Placental epithelial cell (primary cell): Measurements from ENCODE around the gene GFM1. TPM values are rescaled to one million over a fixed set of nuclear protein-coding genes. Genes with fewer than 3 reads are reported as not detected.

ENCODE experiments used
- small RNA-seq: library from RNA; depleted of rRNA; stranded (forward); fragments of <200 nt; gene quantifications from one replicate; pipeline ENCODE3, GENCODE V24; 2012
- total RNA-seq: library from RNA; depleted of rRNA; stranded (reverse); fragments of >200 nt; gene quantifications from 2 replicates; pipeline ENCODE4 v1.2.3, GENCODE V29; 2012

GFM1 gene
- 24.3 and 47.3 TPM in 2 replicates for total RNA-seq

GRCh38 chr3:158644345-158644908 is at the start of gene GFM1:
Gene GFM1 (plus strand): TSS chr3:158644527. CDS start chr3:158644635, 108 bp downstream.

DNA sequence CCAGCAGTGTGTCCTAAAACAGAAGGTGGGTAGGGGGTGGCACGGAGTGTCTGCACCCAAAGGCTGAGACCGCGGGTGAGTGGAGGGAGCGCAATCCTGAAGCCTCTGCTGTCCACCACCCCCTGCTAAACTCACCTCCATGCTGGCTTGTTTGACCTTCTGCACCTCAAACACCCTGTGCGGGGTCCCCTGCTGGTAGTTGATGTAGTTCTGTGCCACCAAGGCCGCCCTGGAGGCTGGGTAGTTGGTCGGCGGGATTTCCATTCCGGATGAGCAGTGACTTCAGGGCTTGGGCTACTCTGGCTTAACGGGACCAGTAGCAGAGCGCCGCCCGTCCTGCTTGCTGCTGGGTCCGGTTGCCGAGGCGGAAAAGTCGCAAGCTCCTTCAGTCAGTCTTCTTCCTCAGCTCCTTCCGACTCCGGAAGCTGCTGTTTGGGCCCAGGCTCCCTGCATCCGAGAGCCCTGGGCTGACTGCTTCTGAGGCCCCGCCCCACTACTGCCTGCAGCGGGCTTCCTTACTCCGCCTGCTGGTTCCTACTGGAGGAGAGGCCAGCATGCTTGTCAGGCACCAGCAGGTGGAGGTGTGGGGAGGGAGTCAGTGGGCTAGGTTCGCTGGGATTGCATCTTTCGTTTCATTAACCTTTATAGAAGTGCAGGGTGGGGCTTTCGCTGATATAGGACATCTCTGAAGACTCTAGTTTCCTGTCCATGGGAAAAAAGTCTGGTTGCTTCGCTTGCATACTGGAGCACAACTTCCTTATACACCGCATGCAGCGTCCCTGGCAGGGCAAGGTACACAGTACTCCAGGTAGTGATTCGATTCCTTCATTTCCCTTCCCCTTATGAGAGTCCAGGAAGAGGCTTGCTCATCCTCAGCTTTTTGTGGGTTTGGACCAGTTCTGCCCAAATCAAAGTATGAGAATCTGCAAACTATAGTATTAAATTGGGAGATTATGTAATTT is 28.2 kb downstream of the GFM1 start, which contains the start of gene LXN:
TSS of gene LXN (minus strand) at position 434 of the 962 bp plus-strand sequence. CDS start at position 264, 170 bp downstream.

DNA sequence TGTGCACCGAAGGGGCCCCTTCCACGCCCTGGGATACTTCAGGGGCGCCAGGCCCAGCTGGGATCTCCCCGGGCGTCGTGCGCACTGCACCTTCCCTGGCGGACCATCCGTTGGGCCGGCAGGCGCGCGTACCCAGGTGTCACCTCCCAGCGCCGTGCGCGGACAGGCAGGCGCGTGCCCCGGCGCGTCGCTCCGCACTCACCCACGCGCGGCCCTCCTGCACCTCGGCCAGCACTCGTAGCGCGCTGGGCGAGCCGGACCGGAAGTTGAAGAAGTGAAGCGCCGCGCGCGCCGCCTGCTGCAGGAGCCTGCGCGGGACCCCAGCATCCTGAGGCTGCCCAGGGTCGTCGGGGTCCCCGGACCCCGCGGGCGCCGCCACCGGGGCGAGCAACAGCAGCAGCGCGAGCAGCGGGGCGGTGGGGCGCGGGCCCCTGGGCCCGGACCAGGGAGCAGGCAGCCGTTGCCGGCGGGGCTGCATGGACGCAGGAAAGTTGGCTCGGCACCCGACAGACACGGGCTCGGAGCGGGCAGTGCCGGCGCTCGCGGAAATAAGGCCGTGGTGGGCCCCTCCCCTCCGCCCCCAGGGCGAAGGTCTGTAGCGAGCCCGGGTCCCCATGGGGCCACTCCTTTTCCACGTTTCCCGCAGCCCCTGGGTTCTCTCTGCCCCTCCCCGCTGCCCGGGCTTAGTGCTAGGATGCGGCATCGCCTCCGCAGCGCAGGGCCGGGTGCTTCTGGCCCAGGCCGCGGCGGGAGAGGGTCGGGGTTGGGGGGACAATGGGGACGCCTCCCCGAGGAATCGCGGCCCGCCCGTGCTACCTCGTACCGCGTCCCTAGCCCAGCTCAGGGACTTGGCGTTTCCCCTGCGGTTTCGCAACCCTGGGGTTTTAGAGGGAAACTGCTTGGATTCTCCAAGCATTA is 87.9 kb downstream of the GFM1 start, which contains the start of gene RARRES1:
TSS of gene RARRES1 (minus strand) at position 520 of the 918 bp plus-strand sequence. CDS start at position 478, 42 bp downstream.

Small RNAs within 50 kb of the gene (small RNA-seq; reads per million reads assigned to genes)
- gene AC025033.1 = not detected
- gene AC080013.6 = not detected

Other genes starting within 250 kb of the GFM1 start
- gene MLF1, start 73.3 kb upstream of the GFM1 start, total RNA-seq = 3.9 and 10.6 TPM in 2 replicates
- gene LXN, start 28.1 kb downstream of the GFM1 start, total RNA-seq = 12.3 and 14.1 TPM in 2 replicates
- 0.54 TPM in 1 of 2 replicates, not detected in the other for gene RARRES1, start 87.9 kb downstream of the GFM1 start, total RNA-seq
- 44.8 and 104 TPM in 2 replicates for gene MFSD1, start 157.5 kb downstream of the GFM1 start, total RNA-seq